GM19025 (cell line): ENCODE data around the gene KIF7.
"Not testable (repeated sequence)": the region's sequence is repeated elsewhere in the genome, so short reads cannot be mapped to it uniquely, and the experiment has no call there.

ENCODE experiments used
- ATAC-seq: cut with Tn5 transposase; IDR thresholded peaks from one replicate; pipeline ENCODE4 v1.9.1; 2021; ENCODE audit warnings: mild to moderate bottlenecking, low read depth, moderate library complexity; ENCODE audit not compliant: unreplicated experiment

The KIF7 gene

GRCh38 chr15:89627256-89627970 lies 27.9 kb downstream of the KIF7 start:
- ATAC-seq, result no peak

- ATAC-seq, result no peak
Measured at GRCh38 chr15:89625716-89626115, 29.6 kb downstream of the KIF7 start.

GRCh38 chr15:89623165-89623564 lies 32.1 kb downstream of the KIF7 start:
- ATAC-seq, result no peak

- ATAC-seq, result no peak
Measured at GRCh38 chr15:89621547-89621946, 33.7 kb downstream of the KIF7 start.

- no peak for ATAC-seq
Measured at GRCh38 chr15:89616228-89616627, 39.0 kb downstream of the KIF7 start.

GRCh38 chr15:89615135-89615534 lies 40.1 kb downstream of the KIF7 start:
- ATAC-seq, result no peak

- ATAC-seq, result no peak
Measured at GRCh38 chr15:89614164-89614563, 41.1 kb downstream of the KIF7 start.

GRCh38 chr15:89613031-89613430 lies 42.2 kb downstream of the KIF7 start:
- ATAC-seq, result no peak

GRCh38 chr15:89611317-89611716 lies 44.0 kb downstream of the KIF7 start:
- ATAC-seq, result no peak

- ATAC-seq, result no peak
Measured at GRCh38 chr15:89599021-89599420, 56.2 kb downstream of the KIF7 start.

- ATAC-seq, result no peak
Measured at GRCh38 chr15:89593018-89593417, 62.2 kb downstream of the KIF7 start.

- ATAC-seq, result no peak
Measured at GRCh38 chr15:89591834-89592233, 63.4 kb downstream of the KIF7 start.

GRCh38 chr15:89587955-89588354 lies 67.3 kb downstream of the KIF7 start:
- ATAC-seq, result no peak

GRCh38 chr15:89586651-89587050 lies 68.6 kb downstream of the KIF7 start:
- ATAC-seq, result no peak

- not testable (repeated sequence) for ATAC-seq
Measured at GRCh38 chr15:89580747-89581146, 74.5 kb downstream of the KIF7 start.

GRCh38 chr15:89578146-89578545 lies 77.1 kb downstream of the KIF7 start:
- ATAC-seq, result no peak
